Epidermal melanocyte (primary cell): ENCODE results near the gene RPA3.
A peak's percentile ranks its signal among the peaks of the same experiment; 100 is the strongest.

Experiments used
- DNase-seq: peaks from one replicate; pipeline ENCODE4 v3.0.0; 2011; ENCODE audit warnings: low spot score; ENCODE audit not compliant: insufficient read length

RPA3 gene

DNA sequence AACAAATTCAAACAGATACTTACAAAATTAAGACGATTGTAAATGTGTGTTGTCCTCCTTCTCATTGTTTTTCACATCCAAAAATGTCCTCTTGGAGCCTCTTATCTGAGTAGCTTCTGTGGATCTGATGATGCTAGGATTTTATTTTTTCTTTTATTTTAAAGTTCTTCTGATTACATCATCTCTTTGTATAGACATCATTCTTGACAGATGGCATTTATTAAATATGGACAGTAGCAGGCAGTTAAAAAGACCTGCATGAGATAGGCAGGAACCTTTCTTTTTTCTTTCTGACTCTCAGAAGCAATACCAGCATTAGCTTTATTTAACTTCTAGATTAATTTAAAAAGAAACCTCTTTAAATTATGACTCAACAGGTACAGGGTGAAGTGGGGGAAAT is at the start of gene RPA3:
Gene RPA3, minus strand, starts transcription at position 116 of the 400 bp plus-strand sequence. CDS start 78,189 bp downstream, outside the sequence.
- DNase-seq = no peak

DNA sequence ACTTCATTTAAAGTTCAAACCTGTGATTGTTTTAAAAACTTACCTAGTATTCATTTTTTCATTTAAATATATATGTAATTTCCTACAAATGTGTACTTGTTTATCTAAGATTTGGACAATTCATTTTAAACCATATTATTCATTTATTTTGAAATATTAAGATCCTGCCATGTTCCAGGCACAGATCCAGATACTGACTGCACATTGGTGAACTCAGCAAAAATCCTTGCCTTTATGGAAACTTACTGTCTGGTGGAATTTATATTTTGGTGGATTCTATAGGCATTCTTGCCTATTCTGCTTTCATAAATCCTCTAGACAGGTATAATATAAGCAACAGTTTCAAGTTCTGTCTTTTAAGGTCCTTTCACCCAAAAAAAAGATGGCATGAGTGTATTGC is 48.3 kb upstream of the RPA3 start:
- no peak for DNase-seq

DNA sequence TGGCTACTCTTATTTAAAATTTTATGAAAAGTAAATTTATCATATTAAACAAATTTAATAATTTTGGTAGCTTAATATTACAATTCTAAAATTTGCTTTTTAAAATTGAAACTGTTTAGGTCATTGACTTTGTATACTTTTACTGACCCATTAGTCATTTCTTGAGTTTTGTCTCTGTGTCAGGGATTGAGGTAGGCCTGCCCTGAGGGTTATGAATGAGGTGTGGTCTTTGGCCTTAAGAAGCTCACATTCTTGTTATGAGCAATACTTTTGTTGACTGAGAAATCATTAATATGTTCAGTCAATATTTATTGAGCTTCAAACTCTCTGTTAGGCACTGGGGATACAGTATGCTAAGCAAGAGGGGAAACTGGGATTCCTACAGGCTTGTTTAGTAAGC is 47.0 kb upstream of the RPA3 start:
- DNase-seq = no peak

DNA sequence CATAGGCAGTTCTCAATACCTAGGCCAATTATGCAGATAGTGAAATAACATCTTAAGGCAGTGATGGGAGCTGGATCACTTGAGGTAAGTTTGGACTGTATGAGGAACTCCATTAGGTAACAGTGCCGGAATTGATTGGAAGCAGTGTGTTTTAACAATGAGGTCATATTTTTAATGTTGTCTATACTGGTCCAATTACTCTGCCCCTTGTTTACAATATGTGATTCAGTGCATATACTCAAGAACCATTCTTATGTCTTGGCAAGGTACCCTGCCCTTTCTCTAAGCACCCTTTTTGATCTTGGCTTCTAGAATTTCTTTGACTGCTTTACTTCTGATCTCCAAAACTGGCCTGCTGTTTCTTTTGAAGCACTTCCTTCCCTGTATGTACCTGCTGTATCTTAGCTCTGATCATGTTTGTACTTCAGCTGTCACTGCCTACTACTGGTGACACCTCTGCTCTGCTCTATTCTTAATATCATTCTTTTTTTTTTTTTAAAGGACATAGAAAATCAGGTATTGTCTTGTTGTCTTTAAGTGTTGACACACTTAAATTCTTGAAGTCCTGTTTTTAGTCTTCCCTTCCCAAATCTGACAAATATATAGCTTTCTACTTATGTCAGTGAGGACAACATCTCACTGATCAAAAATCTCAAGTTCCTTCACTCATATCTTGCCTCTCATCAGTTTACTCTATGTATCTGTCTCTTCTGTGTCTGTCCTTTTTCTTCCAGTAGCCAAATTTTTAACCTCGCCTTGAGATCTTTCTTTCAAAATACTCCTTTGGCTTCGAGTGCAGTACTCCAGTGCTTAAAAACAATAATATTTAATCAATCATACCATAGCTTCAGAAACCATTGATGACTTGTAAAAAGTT is 46.4 kb upstream of the RPA3 start:
- no peak for DNase-seq

DNA sequence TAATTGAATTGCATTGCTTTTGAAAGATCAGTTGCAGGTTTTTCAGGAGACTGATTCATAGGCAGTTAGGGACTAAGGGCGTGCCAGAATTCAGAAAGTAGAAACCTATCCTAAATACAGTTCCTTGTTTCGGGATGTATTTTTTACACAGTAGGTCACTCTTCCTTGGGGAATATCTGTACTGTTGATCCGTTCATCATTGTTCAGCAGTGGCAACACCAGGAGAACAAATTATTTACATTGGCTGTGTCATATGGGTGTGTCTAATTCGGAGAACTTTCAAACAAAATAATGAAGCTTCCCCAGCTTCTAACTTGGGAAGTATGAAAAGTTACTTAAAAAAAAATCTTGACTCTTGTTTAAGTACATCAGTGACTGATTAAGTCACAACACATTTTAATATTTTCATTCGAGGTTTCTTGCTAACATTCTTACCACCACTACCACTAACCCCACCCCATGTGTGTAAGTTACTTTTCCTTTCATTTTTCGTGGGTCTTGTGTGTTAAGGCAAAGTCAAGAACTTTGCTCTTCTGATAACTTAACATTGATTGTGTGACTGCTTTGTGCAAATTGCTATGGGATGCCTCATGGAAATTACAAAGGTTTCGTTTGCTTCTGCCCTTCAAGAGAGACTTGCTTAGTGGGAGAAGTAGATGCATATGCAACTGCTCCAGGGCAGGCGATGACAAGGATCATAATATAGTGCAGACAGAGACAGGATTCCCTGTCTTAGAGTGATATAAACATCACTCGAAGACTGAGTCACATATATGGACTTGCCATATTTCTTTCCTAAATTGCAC is 43.8 kb upstream of the RPA3 start:
- DNase-seq = no peak

DNA sequence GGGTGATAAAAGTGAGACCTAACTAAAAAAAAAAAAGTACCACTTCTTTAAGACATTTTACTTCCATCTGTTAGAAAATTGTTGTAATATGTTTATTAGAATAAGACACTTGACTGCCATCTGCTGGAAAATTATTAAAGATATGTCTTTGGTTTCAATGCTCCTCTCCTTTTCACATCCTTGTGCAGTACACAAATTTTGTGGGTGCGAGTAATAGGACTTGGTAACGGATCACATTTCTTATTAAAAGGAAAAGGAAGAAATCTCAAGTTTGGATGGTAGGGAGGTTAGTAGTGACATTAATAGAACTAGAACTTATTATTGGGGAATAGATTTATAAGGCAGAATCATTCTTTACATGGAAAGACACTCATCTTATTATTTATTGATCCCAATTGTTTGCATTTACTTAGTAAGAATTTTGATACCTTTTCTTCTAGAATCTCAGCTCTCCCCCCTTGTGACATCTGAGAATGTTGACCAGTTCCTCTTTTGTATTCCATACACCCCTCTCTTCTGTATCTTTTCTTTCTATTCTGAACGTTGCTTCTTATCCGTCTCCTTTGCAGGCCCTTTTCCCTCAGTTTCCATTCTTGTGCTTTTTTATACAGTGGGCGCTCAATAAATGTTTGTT is 43.0 kb upstream of the RPA3 start:
- DNase-seq = peak; percentile 30

DNA sequence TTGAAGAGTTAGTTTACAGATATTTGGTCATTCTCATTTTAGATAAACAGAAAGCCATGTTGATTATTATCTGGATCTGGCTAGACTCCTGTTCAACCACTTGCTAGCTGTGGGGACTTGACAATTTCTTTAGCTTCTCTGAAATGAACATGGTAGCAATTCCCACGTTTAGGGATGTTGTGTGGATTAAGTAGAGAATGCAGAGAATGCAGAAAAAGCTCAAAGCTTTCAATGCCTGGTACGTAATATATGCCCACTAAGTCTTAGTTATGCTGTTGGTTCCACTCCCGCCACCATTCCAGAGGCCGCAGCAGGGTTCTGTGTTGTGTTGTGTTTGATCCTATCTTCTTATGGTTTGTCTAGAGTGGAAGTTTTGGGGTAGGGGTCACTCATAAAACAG is 39.2 kb upstream of the RPA3 start:
- DNase-seq = no peak

DNA sequence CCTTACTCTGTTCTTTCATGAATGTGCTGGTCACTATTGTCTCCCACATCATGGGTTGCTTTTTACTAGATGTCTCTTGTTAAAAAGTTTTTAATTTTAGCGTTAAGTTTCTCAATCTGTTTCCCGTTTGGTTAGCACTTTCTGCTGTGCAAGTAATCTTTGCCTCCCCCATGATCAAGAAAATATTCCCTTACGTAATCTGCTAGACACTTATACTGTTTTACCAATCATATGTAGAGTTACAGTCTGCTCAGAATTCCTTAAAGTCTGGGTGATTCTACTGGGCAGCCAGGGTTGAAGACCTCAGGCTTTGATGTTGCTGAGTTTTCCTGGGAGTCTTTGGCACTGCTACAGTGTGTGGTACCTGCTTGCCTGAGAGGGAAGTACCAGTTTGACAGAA is 38.2 kb upstream of the RPA3 start:
- no peak for DNase-seq

DNA sequence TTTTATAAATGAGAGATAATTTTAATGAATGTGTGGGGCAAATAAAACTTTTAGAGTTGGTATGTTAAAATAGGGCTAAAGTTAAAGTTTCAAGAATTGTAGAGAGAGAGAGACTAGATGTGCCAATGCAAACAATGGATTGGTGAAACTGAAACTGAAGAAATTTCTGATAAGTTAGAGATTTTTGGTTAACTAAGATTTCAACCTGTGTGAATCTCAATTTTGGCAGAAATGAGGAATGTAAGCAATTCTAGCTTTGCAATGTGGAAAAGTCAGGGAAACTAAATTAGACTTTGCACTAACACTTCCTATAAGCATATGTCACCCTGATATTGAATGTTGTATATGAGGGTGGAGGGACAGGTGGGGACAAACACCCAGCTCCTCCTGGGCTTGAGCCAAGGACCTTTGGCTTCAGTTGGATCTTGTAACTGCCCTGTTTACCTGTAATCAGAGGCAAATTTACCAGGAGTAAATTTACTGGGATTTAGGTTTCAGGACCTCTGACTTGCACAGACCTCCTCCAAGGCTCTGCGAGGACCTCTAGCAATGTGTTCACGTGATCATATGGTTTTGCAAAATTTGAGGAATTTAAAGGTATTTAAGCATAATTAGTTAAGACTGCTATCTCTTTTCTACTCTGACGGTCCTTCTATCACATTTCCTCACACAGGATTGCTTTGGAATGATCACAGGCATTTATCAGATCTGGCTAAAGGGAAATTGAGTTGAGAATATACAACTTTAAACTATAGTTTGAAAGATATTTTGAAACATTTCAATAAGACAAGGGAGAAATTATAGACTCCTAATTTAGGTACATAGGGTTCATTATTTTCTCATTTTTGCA is 33.1 kb upstream of the RPA3 start:
- DNase-seq = no peak

DNA sequence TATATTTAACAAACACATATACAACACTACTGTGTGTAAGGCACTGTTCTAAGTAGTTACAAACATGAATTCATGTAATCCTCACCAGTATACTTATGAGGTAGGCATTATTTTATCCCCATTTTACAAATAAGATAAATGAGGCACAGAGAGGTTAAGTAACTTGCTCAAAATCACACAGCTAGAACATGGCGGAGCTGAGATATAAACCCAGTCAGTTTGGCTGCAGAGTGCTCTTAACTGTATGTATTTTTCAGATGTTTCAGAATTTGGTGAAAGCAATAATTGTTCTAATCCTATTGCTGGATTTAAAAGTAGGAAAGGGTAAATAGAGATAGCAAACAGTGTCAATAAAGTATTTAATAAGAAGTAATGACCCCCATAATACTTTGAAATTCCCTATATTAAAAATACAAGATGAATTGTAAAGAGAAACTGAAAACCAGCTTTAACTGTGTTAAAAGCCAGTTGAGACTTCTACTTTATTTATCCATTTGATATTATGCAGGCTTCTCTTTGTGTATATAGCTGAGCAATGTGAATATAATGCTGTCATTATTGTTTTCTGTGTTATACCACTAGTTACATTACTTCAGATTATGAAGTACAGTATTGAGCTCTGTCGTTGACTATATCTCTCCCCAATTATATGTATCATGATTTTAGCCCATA is 32.3 kb upstream of the RPA3 start:
- DNase-seq = no peak

DNA sequence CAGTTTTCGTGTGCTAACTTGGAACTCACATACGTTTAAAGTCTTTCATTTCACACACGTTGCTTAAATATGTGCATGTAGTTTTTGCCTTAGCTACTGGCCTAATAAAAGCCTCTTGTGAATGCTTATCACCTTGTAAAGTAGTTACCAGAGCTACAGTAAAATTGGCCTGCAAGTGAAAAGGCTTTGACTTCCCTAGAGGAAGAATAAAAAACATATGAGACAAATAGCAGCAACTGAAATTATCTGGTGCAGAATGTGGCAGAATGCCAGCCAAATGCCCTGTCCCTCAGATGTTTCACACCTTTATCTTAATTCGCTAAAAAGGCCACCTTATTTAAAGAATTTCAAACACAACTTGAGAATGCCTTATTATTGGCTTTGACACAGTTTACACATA is 28.1 kb upstream of the RPA3 start:
- no peak for DNase-seq

DNA sequence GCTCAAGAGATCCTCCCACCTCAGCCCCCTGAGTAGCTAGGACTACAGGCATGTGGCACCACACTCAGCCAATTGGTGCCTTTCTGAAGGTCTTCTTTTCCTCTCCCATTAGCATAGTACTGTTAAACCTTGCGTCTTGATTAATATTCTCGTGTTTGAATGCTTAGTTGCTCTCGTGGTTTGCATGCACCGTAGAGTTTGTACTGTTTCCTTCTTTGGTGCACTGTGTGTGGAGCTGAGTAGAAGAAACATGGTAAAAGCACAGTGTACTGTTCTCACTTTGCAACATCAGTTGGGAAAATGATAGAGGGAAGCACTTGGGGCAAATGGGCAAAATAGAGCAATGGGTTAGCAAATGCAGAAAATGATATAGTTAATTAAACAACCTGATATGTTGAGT is 27.6 kb upstream of the RPA3 start:
- no peak for DNase-seq

DNA sequence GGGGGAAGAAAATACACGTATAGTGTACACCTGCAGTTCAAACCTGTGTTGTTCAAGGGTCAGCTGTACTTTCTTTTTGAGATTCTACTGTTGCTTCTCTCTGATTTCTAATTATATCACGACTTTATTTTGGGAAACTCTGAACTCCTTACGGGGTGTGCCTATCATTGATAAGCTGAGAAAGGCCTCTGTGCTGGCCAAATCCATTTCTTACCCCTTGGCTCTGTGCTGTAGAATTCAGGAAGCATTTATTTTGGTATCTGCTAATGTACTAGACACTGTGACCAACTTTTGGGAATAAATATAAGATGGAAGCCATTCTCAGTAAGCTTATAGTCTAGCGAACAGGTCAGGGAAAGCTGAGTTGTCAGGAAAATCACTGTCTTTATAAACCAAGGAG is 26.9 kb upstream of the RPA3 start:
- DNase-seq = no peak

DNA sequence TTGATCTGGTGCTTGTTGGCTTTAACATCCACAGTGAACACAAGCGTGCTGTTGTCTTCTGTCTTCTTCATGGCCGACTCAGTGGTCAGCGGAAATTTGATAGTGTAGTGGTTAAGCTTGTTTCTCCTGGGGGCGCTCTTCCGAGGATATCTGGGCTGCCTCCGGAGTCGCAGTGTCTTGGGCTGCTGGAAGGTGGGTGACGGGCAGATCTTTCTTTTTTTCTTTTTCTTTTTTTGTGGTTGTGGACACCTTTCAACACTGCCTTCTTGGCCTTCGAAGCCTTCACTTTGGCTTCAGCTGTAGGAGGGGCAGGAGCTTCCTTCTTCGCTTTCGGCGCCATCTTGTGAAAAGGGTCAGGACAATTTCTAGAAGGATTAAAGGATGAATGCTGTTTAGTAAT is 23.8 kb upstream of the RPA3 start:
- no peak for DNase-seq

DNA sequence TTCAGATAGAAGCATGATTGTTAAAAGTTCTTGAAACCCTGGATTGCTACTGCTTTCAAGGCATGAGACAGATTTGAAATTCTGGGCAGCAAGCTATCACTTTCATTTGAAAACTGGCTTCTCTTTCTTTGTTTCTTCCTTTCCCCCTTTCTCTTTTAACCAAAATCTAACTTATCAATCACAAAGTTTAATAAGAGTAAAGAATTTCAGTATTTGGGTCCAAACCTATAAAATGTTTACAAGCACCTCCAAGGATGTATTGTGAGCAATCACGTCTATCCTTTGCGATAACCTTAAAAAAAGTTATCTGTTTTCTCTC is 21.6 kb upstream of the RPA3 start:
- DNase-seq = no peak

DNA sequence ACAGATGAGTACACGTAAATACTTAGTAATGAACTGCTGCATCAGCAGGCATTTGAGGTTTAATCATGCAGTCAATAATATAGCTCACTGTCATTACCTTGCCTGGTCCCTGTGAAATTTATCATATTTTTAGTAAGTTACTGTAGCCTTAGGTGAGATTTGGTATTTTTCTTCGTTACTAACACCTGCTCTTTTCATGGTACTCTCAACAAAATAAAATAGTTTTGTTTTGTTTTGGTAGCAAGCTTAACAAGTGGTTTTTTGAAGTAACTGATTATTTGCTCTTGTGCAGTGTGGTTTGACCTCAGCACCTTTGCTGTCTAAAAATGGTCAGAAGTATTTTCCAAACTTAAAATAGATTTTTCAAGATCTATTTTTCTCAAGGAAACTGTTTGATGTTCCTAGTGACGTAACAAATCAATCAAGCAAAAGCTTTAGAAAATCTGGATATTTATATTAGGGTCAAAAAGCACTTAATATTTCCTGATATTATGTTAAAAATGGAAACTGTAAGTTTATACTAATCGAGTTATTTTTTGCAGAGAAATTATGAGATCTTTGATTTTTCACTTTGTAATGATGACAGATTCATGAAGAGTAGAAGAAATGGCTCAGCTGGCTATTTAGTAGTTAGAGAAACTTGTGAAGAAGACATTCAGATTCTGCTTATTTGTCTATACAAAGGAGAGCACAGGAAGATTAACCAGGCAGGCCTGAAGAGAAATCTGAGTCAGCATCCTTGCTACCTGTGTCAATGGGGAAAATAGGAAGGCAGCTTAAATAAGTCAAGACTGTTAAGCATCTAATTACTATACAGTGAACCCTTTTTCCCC is 21.0 kb upstream of the RPA3 start:
- DNase-seq = no peak

DNA sequence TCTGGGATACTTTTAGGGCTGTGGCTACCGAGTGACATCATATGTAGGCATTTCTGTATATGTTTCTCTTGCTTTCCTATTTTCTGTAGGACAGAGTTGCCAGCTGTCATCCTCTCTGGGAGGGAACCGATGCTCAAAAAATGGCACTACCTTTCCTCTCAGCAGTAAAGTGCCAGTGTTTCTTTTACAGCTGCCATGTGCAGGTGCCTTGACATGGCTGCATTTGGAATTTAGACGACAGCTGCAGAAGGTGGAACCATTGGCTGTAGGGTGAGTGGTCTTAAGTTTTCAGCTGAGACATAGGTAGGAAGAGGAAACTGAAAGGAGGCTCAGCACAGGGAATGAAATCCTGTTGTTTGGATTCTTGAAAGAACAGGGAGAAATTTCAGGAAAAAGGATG is 20.2 kb upstream of the RPA3 start:
- DNase-seq = no peak

DNA sequence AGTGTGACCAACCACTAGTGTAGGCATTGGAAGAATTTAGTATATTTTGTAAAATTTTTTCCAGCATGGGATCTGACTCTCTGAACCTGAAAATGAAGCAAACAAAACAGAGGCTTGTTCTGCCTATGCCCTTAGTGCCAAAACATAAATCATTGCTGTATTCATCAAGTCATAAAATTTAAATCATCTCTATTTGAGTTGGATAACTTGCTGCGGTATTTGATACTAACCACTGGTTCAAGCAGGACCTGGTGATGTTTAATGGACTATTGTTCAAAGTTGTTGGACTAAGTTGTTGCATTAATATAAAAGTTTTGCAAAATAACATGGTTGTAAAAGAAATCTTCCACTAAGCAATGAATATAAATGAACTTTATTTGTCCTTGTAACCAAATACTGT is 19.8 kb upstream of the RPA3 start:
- DNase-seq = no peak

DNA sequence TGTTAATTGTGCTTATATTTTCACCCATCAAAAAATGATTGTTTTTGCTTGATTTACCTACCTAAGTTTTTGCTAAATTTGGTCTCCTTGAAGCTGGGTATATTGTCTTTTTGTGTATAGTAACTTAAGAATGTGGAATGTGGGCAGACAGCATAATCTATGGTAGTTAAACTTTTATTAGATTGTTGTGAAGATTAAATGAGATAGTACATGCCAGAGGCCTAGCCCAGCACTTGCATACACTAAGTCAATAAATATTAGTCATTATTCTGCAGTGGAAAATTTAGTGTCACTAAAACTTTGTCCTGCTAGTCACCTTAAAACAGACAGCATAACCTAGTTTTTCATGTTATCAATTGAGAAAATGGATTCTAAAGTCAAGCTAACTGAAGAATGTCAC is 19.3 kb upstream of the RPA3 start:
- DNase-seq = no peak

DNA sequence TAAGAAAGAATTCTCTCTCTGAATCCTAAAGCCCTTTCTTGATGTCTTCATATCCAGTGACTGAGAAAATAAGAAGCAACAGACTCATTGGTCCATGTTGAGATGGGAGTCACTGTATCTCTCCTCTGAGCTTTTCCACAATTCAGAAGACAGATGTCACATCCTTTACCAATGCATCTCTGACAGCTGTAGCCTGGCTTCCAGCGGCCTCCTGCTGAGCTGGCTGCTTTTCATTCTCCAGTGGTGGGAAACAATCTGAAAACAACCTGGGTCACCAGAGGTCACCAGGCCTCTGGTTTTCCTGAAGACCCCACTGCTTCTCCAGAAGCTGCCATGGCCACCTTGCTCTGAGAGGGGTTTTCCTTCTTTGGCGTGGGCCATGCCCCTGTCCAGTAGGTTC is 18.3 kb upstream of the RPA3 start:
- no peak for DNase-seq
